GM18505 (cell line): ENCODE data around the gene SURF4.
"Not testable (repeated sequence)": the region's sequence is repeated elsewhere in the genome, so short reads cannot be mapped to it uniquely, and the experiment has no call there.

Experiments used
- ATAC-seq: cut with Tn5 transposase; IDR thresholded peaks from one replicate; pipeline ENCODE4 v1.9.1; 2021; ENCODE audit not compliant: unreplicated experiment
- POLR2A ChIP-seq: IDR thresholded peaks from 4 replicates; pipeline ENCODE4 v1.6.1; 2011; ENCODE audit warnings: borderline replicate concordance; ENCODE audit not compliant: insufficient read depth, insufficient read length; ENCODE audit errors: extremely low read depth

SURF4 gene

DNA sequence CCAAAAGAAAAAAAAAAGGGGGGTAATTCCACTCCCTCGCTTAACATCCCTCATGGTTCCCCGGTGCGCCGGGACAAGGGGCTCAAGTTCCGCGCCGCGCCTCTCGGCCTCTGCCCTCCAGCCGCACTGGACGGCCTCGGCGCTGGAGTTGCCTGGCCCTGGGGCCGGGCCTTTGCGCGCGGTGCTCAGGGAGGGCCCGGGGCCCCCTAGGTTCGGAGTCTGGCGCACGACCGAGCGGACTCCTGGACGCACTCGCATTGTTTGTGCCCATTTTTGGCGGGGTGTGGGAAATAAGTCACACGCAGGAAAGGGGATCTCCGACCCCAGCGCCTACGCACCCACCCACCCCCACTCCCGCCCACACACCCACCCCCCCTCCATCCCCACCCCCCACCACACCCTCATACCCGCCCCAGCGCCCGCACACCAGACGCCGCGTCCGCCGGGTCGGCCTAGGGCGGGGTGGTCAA lies 28.3 kb downstream of the SURF4 start:
- ATAC-seq, result peak; percentile 37
- TF ChIP-seq POLR2A, result no peak

DNA sequence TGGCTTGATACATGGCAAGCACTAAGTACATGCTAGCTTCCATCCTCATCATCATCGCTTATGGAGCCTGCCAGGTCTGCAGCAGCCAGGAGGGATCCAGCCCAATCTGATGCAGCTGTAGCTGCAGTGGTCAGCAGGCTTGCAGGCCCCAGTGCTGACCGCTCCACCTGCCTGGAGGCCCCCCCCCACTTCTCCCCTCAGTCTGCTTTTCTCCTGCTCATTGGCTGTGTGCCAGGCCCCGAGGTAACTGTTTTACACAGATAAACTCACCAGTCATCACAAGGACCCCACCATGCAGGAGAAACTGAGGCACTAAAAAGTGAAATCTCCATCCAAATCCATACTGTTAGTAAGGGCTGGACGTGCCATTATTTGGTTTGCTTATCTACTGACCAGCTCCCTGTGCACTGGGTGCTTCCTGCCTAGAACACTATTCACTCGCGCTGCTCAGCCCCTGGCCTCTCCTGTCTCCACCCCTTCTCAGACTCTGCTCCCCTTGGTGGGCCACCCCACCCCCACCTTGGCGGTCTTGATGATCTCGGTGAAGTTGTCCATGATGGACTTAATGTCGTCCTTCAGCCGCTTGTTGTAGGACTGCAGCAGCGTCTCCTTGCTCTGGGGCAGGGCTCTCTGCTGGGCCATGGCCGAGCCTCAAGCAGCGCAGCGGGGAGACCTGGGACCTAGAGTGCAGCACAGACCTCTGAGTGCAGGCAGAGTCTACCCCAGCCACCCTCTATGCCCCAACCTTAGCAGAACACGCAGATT lies 29.7 kb downstream of the SURF4 start:
- TF ChIP-seq POLR2A, result no peak
- ATAC-seq, result no peak

DNA sequence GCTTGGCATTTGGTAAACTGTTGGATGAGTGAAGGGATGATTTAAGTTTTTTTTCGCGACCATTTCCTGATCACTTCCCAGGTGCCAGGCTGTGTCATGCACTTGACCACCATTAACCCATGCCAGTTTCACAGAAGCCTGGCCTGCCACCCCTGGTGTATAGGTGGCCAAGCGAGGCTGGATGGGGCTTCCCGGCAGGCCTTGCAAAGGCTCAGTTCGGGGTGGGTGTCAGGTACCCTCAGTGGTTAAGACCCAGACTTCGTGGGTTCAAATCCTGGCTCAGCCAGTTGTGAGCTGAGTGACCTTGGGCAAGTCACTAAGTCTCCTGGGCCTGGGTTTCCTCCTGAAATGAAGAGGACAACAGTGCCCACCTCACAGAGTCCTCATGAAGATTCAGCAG lies 30.3 kb downstream of the SURF4 start:
- no peak for ATAC-seq
- TF ChIP-seq POLR2A, result no peak

GRCh38 chr9:133344979-133345378 lies 30.9 kb downstream of the SURF4 start:
- TF ChIP-seq POLR2A, result no peak
- ATAC-seq, result no peak

DNA sequence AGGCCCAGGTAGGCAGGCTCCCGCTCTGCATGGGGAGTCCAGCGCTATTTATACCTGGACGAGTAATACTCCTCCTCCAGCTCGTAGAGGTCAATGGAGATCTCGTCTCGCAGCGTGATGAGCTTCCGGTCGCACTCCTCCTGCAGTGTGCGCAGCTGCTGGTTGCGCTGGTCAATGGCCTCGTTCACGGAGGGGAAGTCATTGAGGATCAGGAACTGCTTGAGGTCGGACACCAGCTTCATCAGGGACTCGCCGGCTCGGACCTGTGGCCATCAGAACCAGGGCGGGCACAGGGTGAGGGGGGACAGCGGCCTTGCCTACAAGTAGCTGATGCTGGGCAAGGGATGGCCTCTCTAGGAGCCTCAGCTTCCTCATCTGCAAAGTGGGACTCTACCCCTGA lies 31.8 kb downstream of the SURF4 start:
- ATAC-seq, result no peak
- no peak for TF ChIP-seq POLR2A

DNA sequence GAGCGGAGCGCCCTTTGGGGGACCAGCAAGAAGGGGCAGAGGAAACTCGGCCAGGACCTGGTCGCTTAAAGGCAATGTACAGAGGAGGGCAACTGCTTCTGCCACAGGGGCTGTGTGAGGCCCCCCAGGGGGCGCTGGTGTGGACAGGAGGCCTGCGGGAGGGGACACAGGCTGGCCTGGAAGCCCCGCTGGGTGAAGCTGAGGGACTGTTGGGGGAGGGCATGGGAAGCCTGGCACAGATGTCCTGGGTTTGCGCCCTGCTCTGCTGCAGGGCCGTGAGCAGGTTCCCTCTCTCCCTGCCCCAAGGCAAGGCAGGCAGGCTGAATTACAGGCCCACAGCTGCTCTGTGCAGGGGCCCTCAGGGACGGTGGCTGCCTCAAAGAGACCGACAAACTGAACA lies 33.3 kb downstream of the SURF4 start:
- no peak for ATAC-seq
- TF ChIP-seq POLR2A, result no peak

GRCh38 chr9:133342069-133342406 lies 33.8 kb downstream of the SURF4 start:
- no peak for TF ChIP-seq POLR2A

GRCh38 chr9:133341369-133342068 lies 34.3 kb downstream of the SURF4 start:
- no peak for ATAC-seq
- TF ChIP-seq POLR2A, result no peak

More at GRCh38 chr9:133342069-133342406, 33.8 kb downstream of the SURF4 start:
- ATAC-seq, result no peak

DNA sequence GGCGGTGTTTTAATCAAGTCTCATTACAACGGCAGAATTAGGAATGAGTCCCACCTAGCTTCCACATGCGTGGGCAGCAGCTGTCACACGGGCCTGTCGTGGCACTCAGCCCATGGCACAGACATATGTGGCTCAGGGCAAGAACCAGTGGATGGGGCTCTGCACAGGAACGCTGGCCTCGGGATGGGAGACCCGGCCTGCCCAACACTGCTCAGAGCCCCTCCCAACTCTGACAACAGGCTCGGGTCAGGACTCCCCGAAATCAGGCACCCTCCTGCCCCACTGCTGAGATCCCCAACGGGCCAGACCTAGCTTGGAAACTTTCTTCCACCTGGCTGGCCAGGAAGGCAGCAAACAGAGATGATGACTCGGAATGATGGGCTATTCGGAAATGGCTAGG lies 34.9 kb downstream of the SURF4 start:
- no peak for ATAC-seq
- TF ChIP-seq POLR2A, result no peak

GRCh38 chr9:133340256-133340655 lies 35.6 kb downstream of the SURF4 start:
- no peak for ATAC-seq
- no peak for TF ChIP-seq POLR2A

DNA sequence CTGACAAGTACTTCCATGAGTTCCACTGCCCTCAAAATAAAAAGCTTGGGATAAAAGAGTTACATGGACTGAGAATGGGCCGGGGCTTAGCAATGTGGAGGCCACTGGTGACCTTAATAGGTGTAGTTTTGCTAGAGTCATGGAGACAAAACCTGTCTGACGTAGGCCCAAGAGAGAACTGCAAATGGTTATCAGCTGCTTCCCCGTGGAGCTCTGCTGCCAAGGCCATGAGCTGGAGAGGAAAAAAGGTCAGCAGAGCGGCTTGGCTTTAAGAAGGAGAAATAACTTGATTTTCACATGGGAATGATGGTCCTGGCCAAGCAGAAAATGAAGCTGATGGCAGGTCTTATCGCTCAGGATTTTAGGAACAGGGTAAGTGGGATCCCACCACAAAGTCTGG lies 36.2 kb downstream of the SURF4 start:
- TF ChIP-seq POLR2A, result no peak

DNA sequence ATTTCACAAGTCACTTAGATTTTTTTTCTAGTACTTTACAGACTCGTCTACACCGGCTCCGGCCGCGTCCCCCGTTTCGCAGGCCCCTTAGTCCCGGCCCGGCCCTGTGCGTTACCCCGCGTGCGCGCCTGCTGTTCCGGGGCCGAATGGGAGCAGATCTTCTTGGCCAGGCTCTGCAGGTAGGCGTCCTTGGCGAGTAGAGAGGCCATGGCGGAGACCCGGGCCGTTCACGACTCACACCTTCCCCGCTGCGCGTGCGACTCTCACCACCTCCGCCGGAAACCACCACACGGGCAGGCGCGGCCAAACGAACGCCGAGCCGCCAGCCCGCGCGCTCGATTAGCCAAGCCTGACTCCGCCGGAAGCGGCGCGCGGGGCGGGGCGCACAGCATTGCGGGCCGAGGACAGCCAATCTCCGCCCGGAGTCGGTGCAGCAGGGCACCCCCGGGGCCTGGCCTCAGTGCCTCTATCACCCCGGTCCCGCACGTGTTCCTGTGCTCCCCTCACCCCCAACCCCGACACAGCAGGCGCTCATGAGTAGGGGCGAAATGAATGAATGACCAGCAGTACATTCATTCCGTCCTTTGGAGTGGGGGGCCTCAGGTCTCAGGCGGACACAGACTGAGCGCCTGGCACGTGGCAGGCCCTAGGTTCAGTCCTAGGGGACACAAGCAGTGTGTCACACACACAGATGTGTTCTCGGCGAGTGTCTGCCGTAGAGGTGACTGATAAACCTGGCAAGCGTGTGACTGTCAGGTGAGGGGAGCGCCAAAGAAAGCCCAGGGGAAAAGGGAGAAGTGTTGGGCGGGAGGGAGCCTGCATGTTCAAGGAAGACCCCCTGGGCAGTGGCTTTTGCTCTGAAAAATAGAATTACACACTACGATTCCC lies 39.7 kb downstream of the SURF4 start, which contains the start of gene SURF6:
SURF6 (minus strand) TSS at position 265 of the 888 bp plus-strand sequence; CDS start at position 209, 56 bp downstream.
- peak; percentile 79 for TF ChIP-seq POLR2A
- ATAC-seq, result peak; percentile 83

More for the DNA sequence above, 36.2 kb downstream of the SURF4 start:
- no peak for ATAC-seq

DNA sequence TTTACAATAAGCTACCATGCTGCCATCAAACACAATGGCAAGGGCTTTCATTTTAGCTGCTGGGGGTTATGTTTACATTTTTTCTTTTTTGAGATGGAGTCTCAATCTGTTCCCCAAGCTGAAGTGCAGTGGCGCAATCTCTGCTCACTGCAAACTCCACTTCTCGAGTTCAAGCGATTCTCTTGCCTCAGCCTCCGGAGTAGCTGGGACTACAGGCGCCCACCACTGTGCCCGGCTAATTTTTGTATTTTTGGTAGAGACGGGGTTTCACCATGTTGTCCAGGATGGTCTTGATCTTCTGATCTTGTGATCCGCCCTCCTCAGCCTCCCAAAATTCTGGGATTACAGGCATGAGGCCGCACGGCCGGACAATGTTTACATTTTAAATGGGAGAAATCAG lies 41.0 kb downstream of the SURF4 start:
- not testable (repeated sequence) for ATAC-seq
